Fibroblast of the aortic adventitia (primary cell): ENCODE results near the gene DDX51. TPM values are rescaled to one million over a fixed set of nuclear protein-coding genes. Genes with fewer than 3 reads are reported as not detected.

Experiments
- DNase-seq: peaks from one replicate; pipeline ENCODE4 v3.0.0-alpha.2; 2010; ENCODE audit warnings: low read depth
- H3K4me3 ChIP-seq: 2 replicates; pipeline ENCODE4 v1.5.1; 2011; ENCODE audit warnings: low read depth, mild to moderate bottlenecking, control low read depth, low read length, moderate library complexity
- total RNA-seq: library from RNA; depleted of rRNA; stranded (reverse); fragments of >200 nt; gene quantifications from 2 replicates; pipeline ENCODE4 v1.2.3, GENCODE V29; 2012; ENCODE audit warnings: low replicate concordance
- TF ChIP-seq, protein P1 (sequence below): IDR thresholded peaks from 2 replicates; pipeline ENCODE4 v1.5.1; 2011; ENCODE audit warnings: mild to moderate bottlenecking, low read length, control low read depth, inconsistent platforms; ENCODE audit not compliant: insufficient read depth

Gene DDX51
- total RNA-seq, 1 donor: 9.4 TPM

DNA sequence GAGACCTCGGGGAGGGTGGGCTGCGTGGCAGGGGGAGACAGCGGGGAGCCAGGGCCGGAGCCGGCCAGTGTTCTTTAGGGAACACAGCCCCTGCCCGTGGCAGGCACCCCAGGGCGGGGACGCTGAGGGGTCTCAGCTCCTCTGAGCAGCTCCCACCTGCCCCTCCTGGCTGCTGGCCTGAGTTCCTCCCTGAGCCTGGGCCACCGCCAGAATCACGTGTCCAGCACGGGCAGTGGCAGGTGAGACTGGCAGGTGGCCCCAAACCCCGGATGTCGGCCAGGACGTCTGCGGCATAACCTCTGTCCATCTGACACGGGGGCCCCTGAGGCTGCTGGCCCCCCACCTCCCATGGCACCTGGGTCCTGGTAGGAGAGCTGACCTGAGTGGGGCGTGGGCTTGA is 25.3 kb upstream of the DDX51 start:
- no peak for DNase-seq
- no peak overlapping the region for H3K4me3 ChIP-seq
- TF ChIP-seq, protein P1, sequence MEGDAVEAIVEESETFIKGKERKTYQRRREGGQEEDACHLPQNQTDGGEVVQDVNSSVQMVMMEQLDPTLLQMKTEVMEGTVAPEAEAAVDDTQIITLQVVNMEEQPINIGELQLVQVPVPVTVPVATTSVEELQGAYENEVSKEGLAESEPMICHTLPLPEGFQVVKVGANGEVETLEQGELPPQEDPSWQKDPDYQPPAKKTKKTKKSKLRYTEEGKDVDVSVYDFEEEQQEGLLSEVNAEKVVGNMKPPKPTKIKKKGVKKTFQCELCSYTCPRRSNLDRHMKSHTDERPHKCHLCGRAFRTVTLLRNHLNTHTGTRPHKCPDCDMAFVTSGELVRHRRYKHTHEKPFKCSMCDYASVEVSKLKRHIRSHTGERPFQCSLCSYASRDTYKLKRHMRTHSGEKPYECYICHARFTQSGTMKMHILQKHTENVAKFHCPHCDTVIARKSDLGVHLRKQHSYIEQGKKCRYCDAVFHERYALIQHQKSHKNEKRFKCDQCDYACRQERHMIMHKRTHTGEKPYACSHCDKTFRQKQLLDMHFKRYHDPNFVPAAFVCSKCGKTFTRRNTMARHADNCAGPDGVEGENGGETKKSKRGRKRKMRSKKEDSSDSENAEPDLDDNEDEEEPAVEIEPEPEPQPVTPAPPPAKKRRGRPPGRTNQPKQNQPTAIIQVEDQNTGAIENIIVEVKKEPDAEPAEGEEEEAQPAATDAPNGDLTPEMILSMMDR: no peak

- no peak overlapping the region for H3K4me3 ChIP-seq
- no peak for DNase-seq
- TF ChIP-seq, protein P1: no peak
Observed at GRCh38 chr12:132168311-132169031, 24.4 kb upstream of the DDX51 start.

DNA sequence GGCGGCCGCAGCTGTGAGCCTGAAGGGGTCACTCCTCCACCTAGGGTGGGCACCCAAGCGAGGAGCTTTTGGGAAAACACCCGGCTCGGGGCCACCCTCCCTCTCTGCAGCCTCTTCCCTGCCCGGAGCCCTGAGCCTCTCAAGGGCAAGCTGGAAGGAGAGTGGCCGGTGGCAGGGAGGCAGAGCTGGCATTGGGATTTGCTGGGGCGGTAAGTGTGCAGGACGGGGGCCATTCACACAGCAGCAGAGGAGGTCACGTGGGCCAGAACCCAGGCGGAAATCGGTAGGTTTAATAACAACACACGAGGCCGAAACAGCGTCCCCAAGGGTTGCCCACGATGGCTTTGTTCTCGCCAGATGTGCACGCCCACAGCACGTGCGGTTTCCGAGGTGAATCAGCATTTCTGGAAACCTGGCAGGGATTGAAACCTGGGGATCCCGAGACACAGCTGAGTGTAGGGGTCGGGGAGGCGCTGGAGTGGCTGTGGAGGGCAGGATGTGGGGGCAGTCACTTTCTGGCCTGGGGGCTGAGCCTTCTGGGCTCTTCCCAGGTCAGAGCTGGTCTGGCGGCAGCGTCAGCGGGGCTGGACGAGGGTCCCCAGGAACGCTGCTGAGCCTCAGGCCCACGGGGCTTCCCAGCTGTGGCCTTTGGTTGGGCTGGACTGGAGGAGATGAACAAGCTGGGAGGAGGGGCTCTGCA is 23.6 kb upstream of the DDX51 start:
- H3K4me3 ChIP-seq: no peak overlapping the region
- no peak for DNase-seq
- TF ChIP-seq, protein P1: no peak

GRCh38 chr12:132166801-132167591 is 22.9 kb upstream of the DDX51 start:
- no peak for DNase-seq
- TF ChIP-seq, protein P1: no peak
- no peak overlapping the region for H3K4me3 ChIP-seq

GRCh38 chr12:132166093-132166492 is 22.0 kb upstream of the DDX51 start:
- H3K4me3 ChIP-seq: no peak overlapping the region
- TF ChIP-seq, protein P1: no peak
- DNase-seq: no peak

DNA sequence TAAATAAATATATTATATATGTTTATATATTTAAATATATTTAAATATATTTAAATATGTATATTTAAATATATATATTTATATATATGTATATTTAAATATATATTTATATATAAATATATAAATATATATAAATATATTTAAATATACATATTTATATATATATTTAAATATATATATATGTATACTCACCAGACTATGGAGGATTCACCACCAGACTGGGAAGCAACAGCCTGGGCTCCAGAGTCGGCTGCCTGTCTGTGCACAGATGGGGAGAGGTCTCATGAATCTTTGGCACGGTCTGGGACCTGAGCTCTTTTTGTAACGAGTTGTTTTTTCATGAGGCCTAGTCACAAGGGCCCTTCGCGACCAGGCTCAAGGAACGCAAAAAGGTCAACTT is 21.5 kb upstream of the DDX51 start:
- DNase-seq: no peak
- TF ChIP-seq, protein P1: no peak

More for the DNA sequence above, 21.5 kb upstream of the DDX51 start:
- no peak overlapping the region for H3K4me3 ChIP-seq
